Suppressor macrophage treated with lipopolysaccharide for 4 hours (primary cell): ENCODE results near the gene METTL2A.
A peak's percentile ranks its signal among the peaks of the same experiment; 100 is the strongest.
"Not testable (repeated sequence)": the region's sequence is repeated elsewhere in the genome, so short reads cannot be mapped to it uniquely, and the experiment has no call there.

Experiments used
- DNase-seq: peaks from one replicate; pipeline ENCODE4 v3.0.0-alpha.2; 2020

The METTL2A gene

DNA sequence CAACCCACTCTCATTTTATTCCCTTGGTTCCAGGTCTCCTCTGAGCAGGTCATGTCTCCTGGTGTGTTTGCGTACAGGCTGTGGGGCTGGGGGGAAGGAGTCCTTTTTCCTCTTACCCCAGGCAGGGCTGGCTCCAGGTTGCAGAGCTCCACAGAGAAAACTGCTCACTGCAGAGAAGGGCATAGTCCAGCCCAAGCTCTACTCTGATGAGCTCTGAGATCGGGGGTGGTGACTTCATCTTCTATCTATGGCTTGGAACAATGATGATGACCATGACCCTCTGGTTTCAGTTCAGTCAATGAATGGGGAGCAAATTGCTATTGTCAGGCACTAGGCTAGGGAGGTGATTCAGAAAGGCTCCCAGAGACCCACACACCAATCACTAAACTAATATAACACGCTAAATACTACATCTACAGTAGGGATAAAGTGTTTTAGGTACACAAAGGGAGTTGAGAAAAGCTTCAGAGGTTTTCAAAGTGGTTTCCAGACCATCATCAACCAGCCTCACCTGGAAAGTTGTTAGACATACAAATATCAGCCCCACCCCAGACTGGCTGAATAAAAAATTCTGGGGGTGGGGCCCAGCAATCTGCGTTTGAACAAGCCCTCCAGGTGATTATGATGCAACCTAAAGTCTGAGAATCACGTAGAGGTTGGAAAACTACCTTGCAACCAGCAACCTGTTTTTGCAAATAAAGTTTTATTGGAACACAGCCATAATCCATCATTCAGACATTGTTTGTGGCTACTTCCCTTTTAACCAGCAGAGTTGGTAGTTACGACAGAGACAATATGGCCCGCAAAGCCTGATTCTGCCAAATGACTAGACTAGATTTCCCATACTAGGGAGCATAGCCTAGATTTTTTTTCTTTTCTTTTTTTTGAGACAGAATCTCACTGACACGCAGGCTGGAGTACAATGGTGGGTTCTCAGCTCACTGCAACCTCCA lies 49.6 kb downstream of the METTL2A start:
- peak; percentile 25 for DNase-seq

- not testable (repeated sequence) for DNase-seq
Observed at GRCh38 chr17:62477111-62477510, 53.4 kb downstream of the METTL2A start.

- DNase-seq: not testable (repeated sequence)
Observed at GRCh38 chr17:62477718-62478408, 54.2 kb downstream of the METTL2A start.

GRCh38 chr17:62478424-62478879 lies 54.8 kb downstream of the METTL2A start, which contains the start of gene TLK2:
TLK2 (plus strand) TSS chr17:62478825; CDS start chr17:62481126, 2,301 bp downstream.
- DNase-seq: peak; percentile 82

DNA sequence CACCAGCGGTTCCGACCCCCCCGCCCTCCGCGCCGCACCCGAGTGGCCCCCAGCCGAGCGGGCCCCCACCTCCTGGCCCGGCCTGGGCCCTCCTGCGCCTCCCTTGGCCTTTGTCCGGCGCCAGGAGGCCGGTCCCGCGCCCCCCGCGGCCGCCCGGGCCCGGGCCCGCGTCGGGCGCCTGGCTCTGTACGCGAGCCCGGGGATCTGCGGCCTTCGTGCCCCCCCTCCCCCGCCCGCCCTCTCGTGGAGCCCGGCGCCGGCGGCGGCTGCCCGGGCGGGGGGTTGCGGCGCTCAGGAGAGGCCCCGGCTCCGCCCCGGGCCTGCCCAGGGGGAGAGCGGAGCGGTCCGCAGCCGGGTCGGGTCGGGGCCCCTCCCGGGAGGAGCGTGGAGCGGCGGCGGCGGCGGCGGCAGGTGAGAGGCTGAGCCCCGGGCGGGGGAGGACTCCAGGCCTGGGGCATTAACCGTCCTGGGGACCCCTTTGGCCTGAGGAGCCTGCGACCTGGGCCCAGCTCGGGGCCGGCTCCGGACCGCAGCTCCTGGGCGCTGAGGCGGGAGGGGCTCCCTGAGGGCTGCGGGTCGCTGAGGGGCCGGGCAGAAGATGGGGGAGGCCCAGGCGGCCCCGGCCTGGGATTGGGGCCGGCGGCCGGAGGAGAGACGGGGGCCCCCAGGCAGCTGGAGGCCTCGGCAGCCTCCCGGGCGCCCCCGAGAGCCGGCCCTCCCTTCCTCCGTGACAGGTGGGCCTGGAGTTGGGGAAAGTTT lies 55.4 kb downstream of the METTL2A start:
- DNase-seq: peak; percentile 37

DNA sequence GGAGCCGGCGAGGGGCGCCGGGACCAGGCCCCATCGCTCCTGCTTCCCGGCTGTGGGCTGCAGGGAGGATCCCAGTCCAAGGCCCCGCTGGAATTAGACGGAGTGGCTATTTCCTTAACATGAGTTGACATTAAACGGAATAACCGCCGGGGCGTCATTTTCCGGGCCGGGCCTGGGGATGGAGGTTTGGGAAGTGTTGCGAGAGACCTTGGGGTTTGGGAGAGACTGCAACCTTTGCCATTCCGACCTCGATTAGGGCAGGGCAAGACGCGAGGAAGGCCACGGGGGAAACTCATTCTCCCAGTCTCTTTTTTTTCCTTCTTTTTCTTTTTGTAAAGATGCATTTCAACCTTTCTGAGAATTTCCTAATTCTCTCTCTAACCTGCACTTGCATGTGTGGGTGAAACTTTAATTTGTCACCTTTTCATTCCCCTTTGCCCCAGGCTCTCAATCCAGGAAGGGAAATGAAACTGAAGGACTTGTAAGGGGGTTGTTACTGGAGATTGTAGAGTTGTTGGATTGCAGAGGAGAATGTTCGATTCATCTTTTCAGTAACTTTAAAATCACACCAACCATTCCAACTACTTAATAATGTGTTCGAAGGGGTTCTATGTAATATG lies 56.1 kb downstream of the METTL2A start:
- peak; percentile 52 for DNase-seq

DNA sequence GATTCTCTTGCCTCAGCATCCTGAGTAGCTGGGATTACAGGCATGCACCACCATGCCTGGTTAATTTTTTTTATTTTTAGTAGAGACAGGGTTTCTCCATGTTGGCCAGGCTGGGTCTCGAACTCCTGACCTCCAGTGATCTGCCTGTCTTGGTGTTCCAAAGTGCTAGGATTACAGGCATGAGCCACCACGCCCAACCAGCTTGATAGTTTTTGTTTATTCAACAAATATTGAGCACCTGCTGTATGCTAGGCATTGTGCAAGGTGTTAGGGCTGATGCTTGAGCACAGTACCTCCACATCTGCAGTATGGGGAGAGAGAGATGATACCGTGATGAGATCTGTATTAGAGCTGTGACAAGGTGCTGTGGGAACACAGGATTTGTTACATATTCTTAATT lies 58.9 kb downstream of the METTL2A start:
- not testable (repeated sequence) for DNase-seq

- DNase-seq: not testable (repeated sequence)
Observed at GRCh38 chr17:62490990-62491389, 67.3 kb downstream of the METTL2A start.

- DNase-seq: not testable (repeated sequence)
Observed at GRCh38 chr17:62493049-62493655, 69.5 kb downstream of the METTL2A start.

GRCh38 chr17:62494073-62494472 lies 70.4 kb downstream of the METTL2A start:
- DNase-seq: not testable (repeated sequence)

GRCh38 chr17:62496344-62496743 lies 72.6 kb downstream of the METTL2A start:
- not testable (repeated sequence) for DNase-seq

GRCh38 chr17:62498796-62499195 lies 75.1 kb downstream of the METTL2A start:
- DNase-seq: not testable (repeated sequence)
